ENCODE data around the gene PDZD2. TPM values are rescaled to one million over a fixed set of nuclear protein-coding genes. Genes with fewer than 3 reads are reported as not detected.

PDZD2 gene
- total and polyA plus RNA-seq, 2 donors (not counting 3 experiments of a cell fraction or from before 2014, with no cell fraction given): 0.66 to 6.9 TPM

GRCh38 chr5:32147236-32147635 lies 508.3 kb downstream of the PDZD2 start:
- intact Hi-C loops (cut with micrococcal nuclease): no loop called here
- Histone ChIP-seq H3K79me2 (ENCODE audit: control insufficient read depth, insufficient read depth, low read length) (peaks cover 89% of the 10 kb centered on the region), H3K4me3 (replicated peaks in 1 of 3; ENCODE audit: insufficient read depth in 1 of 3, low read depth in 1 of 3, low read length in 3 of 3) (no peak overlapping the region), H3K27ac (ENCODE audit: insufficient read depth, low read depth, low read length) (no peak overlapping the region), H3K27me3 (ENCODE audit: control insufficient read depth in 2 of 2, insufficient read depth in 2 of 2, low read length in 2 of 2) (no peaks in the 10 kb centered on the region), H3K9ac (replicated peaks; ENCODE audit: extremely low read depth, insufficient read depth, low read length) (no peak overlapping the region), H3K9me1 (replicated peaks; ENCODE audit: control insufficient read depth, extremely low read depth, insufficient read depth, low read length) (no peaks in the 10 kb centered on the region), H3K9me3 (replicated peaks; ENCODE audit: control insufficient read depth, insufficient read depth, low read length) (no peaks in the 10 kb centered on the region), H3K4me2 (ENCODE audit: insufficient read depth, low read length) (no peak overlapping the region), H3K36me3 (ENCODE audit: control insufficient read depth in 2 of 2, extremely low read depth in 1 of 2, insufficient read depth in 2 of 2, low read length in 2 of 2) (no peaks in the 10 kb centered on the region), H2AFZ (ENCODE audit: low read depth, low read length) (no peak overlapping the region), H3K4me1 (ENCODE audit: control insufficient read depth, extremely low read depth, insufficient read depth, low read length) (no peaks in the 10 kb centered on the region), H4K20me1 (replicated peaks; ENCODE audit: control insufficient read depth, extremely low read depth, insufficient read depth, low read length) (peaks cover 25% of the 10 kb centered on the region)
- ChIA-PET POLR2A (no interaction called here), CTCF (interaction anchor here (0.9 kb wide), 1 partner anchor 19 kb away, joined by 4 read pairs; no protein-coding TSS in a partner anchor)
- BruUV-seq (replicated peaks): no TSS peak
- FAIRE-seq: no peak
- no peak for TF ChIP-seq POLR2AphosphoS5 (IDR thresholded peaks at IDR 0.05; ENCODE audit: insufficient read depth, low read depth, low read length)
- no peak for TF ChIP-seq EZH2 (IDR thresholded peaks at IDR 0.05; ENCODE audit: borderline replicate concordance, low read depth, low read length, severe bottlenecking)
- TF ChIP-seq JUN (IDR thresholded peaks at IDR 0.05; ENCODE audit: borderline replicate concordance, insufficient read depth, insufficient read length, low read depth): no peak
- TF ChIP-seq FOS (IDR thresholded peaks at IDR 0.05; ENCODE audit: borderline replicate concordance, insufficient read depth, low read length): no peak
- TF ChIP-seq POLR2A (IDR thresholded peaks at IDR 0.05; ENCODE audit: low read depth, low read length): no peak
- TF ChIP-seq CTCF (IDR thresholded peaks at IDR 0.05; ENCODE audit: extremely low read depth in 1 of 2, insufficient read depth in 1 of 2, low read depth in 1 of 2, low read length in 2 of 2): no peak
- TF ChIP-seq MAX (IDR thresholded peaks at IDR 0.05; ENCODE audit: insufficient read depth, insufficient read length): no peak
- TF ChIP-seq GATA2 (IDR thresholded peaks at IDR 0.05; ENCODE audit: insufficient read depth, insufficient read length, low read depth, low read length): no peak
- no peak for TF ChIP-seq MYC (IDR thresholded peaks at IDR 0.05; ENCODE audit: low read depth, low read length)
- no peak for DNase-seq (ENCODE audit: low read depth, low spot score)
- dilution Hi-C loops (cut with MboI; ENCODE audit: extremely low pct_ligation_motif_present, low sequenced_read_pairs): no loop called here

All from endothelial cell of umbilical vein (primary cell).